Measurements from ENCODE around the gene CIROP.

The CIROP gene

GRCh38 chr14:23104591-23105347 lies at the start of gene CIROP:
CIROP (minus strand) TSS chr14:23104989; CDS start chr14:23104920, 69 bp downstream.
- no peak for DNase-seq (ENCODE audit: low spot score)

- DNase-seq (ENCODE audit: low spot score) = peak; percentile 93
Measured at GRCh38 chr14:23153851-23154796, 49.3 kb upstream of the CIROP start.

GRCh38 chr14:23151342-23151741 lies 46.6 kb upstream of the CIROP start:
- no peak for DNase-seq (ENCODE audit: low spot score)

GRCh38 chr14:23149745-23150144 lies 45.0 kb upstream of the CIROP start:
- no peak for DNase-seq (ENCODE audit: low spot score)

- no peak for DNase-seq (ENCODE audit: low spot score)
Measured at GRCh38 chr14:23148591-23149249, 43.9 kb upstream of the CIROP start.

GRCh38 chr14:23147676-23148075 lies 42.9 kb upstream of the CIROP start:
- no peak for DNase-seq (ENCODE audit: low spot score)

- DNase-seq (ENCODE audit: low spot score) = no peak
Measured at GRCh38 chr14:23146980-23147379, 42.2 kb upstream of the CIROP start.

- no peak for DNase-seq (ENCODE audit: low spot score)
Measured at GRCh38 chr14:23146351-23146910, 41.6 kb upstream of the CIROP start.

GRCh38 chr14:23145794-23146350 lies 41.1 kb upstream of the CIROP start:
- no peak for DNase-seq (ENCODE audit: low spot score)

GRCh38 chr14:23143911-23144310 lies 39.1 kb upstream of the CIROP start:
- DNase-seq (ENCODE audit: low spot score) = no peak

GRCh38 chr14:23142826-23143225 lies 38.0 kb upstream of the CIROP start:
- DNase-seq (ENCODE audit: low spot score) = no peak

GRCh38 chr14:23141706-23142444 lies 37.1 kb upstream of the CIROP start:
- DNase-seq (ENCODE audit: low spot score) = peak; percentile 82

- no peak for DNase-seq (ENCODE audit: low spot score)
Measured at GRCh38 chr14:23140371-23140770, 35.6 kb upstream of the CIROP start.

- DNase-seq (ENCODE audit: low spot score) = no peak
Measured at GRCh38 chr14:23139874-23140273, 35.1 kb upstream of the CIROP start.

GRCh38 chr14:23137813-23138535 lies 33.2 kb upstream of the CIROP start:
- DNase-seq (ENCODE audit: low spot score) = no peak

GRCh38 chr14:23137192-23137812 lies 32.5 kb upstream of the CIROP start:
- no peak for DNase-seq (ENCODE audit: low spot score)

- DNase-seq (ENCODE audit: low spot score) = no peak
Measured at GRCh38 chr14:23136566-23137133, 31.9 kb upstream of the CIROP start.

GRCh38 chr14:23132970-23133369 lies 28.2 kb upstream of the CIROP start:
- no peak for DNase-seq (ENCODE audit: low spot score)

- no peak for DNase-seq (ENCODE audit: low spot score)
Measured at GRCh38 chr14:23131482-23131881, 26.7 kb upstream of the CIROP start.

- no peak for DNase-seq (ENCODE audit: low spot score)
Measured at GRCh38 chr14:23130871-23131270, 26.1 kb upstream of the CIROP start.
